ENCODE results near the gene PDE4B.
A peak's percentile ranks its signal among the peaks of the same experiment; 100 is the strongest.

The PDE4B gene

GRCh38 chr1:65882076-65882475, 89.4 kb downstream of the PDE4B start:
- DNase-seq (ENCODE audit: low spot score), result no peak

GRCh38 chr1:65889441-65889840, 96.7 kb downstream of the PDE4B start:
- DNase-seq (ENCODE audit: low spot score), result no peak

- no peak for DNase-seq (ENCODE audit: low spot score)
Observed at GRCh38 chr1:65890201-65890843, 97.6 kb downstream of the PDE4B start.

- DNase-seq (ENCODE audit: low spot score), result no peak
Observed at GRCh38 chr1:65894738-65895605, 102.3 kb downstream of the PDE4B start.

GRCh38 chr1:65896721-65897120, 104.0 kb downstream of the PDE4B start:
- no peak for DNase-seq (ENCODE audit: low spot score)

GRCh38 chr1:65897485-65897884, 104.8 kb downstream of the PDE4B start:
- no peak for DNase-seq (ENCODE audit: low spot score)

- DNase-seq (ENCODE audit: low spot score), result no peak
Observed at GRCh38 chr1:65904681-65905083, 112.0 kb downstream of the PDE4B start.

- no peak for DNase-seq (ENCODE audit: low spot score)
Observed at GRCh38 chr1:65910432-65910831, 117.7 kb downstream of the PDE4B start.

- DNase-seq (ENCODE audit: low spot score), result no peak
Observed at GRCh38 chr1:65911679-65912078, 119.0 kb downstream of the PDE4B start.

GRCh38 chr1:65918564-65918963, 125.9 kb downstream of the PDE4B start:
- DNase-seq (ENCODE audit: low spot score), result no peak

- no peak for DNase-seq (ENCODE audit: low spot score)
Observed at GRCh38 chr1:65921446-65921845, 128.8 kb downstream of the PDE4B start.

GRCh38 chr1:65924471-65924870, 131.8 kb downstream of the PDE4B start:
- DNase-seq (ENCODE audit: low spot score), result no peak

GRCh38 chr1:65938506-65938905, 145.8 kb downstream of the PDE4B start:
- DNase-seq (ENCODE audit: low spot score), result no peak

GRCh38 chr1:65939191-65939590, 146.5 kb downstream of the PDE4B start:
- no peak for DNase-seq (ENCODE audit: low spot score)

- DNase-seq (ENCODE audit: low spot score), result no peak
Observed at GRCh38 chr1:65939636-65940035, 146.9 kb downstream of the PDE4B start.

- no peak for DNase-seq (ENCODE audit: low spot score)
Observed at GRCh38 chr1:65940126-65940525, 147.4 kb downstream of the PDE4B start.

GRCh38 chr1:65942476-65942875, 149.8 kb downstream of the PDE4B start:
- DNase-seq (ENCODE audit: low spot score), result no peak

- DNase-seq (ENCODE audit: low spot score), result no peak
Observed at GRCh38 chr1:65946376-65946775, 153.7 kb downstream of the PDE4B start.

GRCh38 chr1:65946960-65947359, 154.3 kb downstream of the PDE4B start:
- DNase-seq (ENCODE audit: low spot score), result no peak

- peak; percentile 68 for DNase-seq (ENCODE audit: low spot score)
Observed at GRCh38 chr1:65948609-65949229, 156.0 kb downstream of the PDE4B start.

- no peak for DNase-seq (ENCODE audit: low spot score)
Observed at GRCh38 chr1:65949230-65949626, 156.5 kb downstream of the PDE4B start.

- no peak for DNase-seq (ENCODE audit: low spot score)
Observed at GRCh38 chr1:65949933-65950332, 157.2 kb downstream of the PDE4B start.

GRCh38 chr1:65952696-65953095, 160.0 kb downstream of the PDE4B start:
- DNase-seq (ENCODE audit: low spot score), result no peak
